GM18508 (cell line): ENCODE measurements around the gene DDX49.
"Not testable (repeated sequence)": the region's sequence is repeated elsewhere in the genome, so short reads cannot be mapped to it uniquely, and the experiment has no call there.

ENCODE experiments used
- ATAC-seq: cut with Tn5 transposase; IDR thresholded peaks from one replicate; pipeline ENCODE4 v1.9.1; 2021; ENCODE audit warnings: moderate number of reproducible peaks; ENCODE audit not compliant: insufficient read depth, unreplicated experiment

Gene DDX49

GRCh38 chr19:18908917-18909619 lies 10.4 kb upstream of the DDX49 start:
- no peak for ATAC-seq

- no peak for ATAC-seq
Observed at GRCh38 chr19:18910010-18910409, 9.5 kb upstream of the DDX49 start.

- no peak for ATAC-seq
Observed at GRCh38 chr19:18910801-18911436, 8.6 kb upstream of the DDX49 start.

GRCh38 chr19:18912933-18913332 lies 6.6 kb upstream of the DDX49 start:
- no peak for ATAC-seq

- ATAC-seq = no peak
Observed at GRCh38 chr19:18913466-18913865, 6.0 kb upstream of the DDX49 start.

- ATAC-seq = no peak
Observed at GRCh38 chr19:18915639-18916038, 3.9 kb upstream of the DDX49 start.

GRCh38 chr19:18917593-18917992 lies 1.9 kb upstream of the DDX49 start:
- not testable (repeated sequence) for ATAC-seq

GRCh38 chr19:18919900-18920214 lies 342 bp downstream of the DDX49 start:
- no peak for ATAC-seq

GRCh38 chr19:18920400-18920799 lies 885 bp downstream of the DDX49 start:
- ATAC-seq = no peak

- ATAC-seq = no peak
Observed at GRCh38 chr19:18921593-18921992, 2.1 kb downstream of the DDX49 start.

- no peak for ATAC-seq
Observed at GRCh38 chr19:18922228-18922985, 2.9 kb downstream of the DDX49 start.

- ATAC-seq = no peak
Observed at GRCh38 chr19:18924684-18925213, 5.2 kb downstream of the DDX49 start.

- ATAC-seq = no peak
Observed at GRCh38 chr19:18928018-18928805, 8.7 kb downstream of the DDX49 start.

- ATAC-seq = no peak
Observed at GRCh38 chr19:18929311-18929710, 9.8 kb downstream of the DDX49 start.

- ATAC-seq = no peak
Observed at GRCh38 chr19:18931316-18932162, 12.0 kb downstream of the DDX49 start.

GRCh38 chr19:18932216-18932841 lies 12.8 kb downstream of the DDX49 start:
- no peak for ATAC-seq

GRCh38 chr19:18933297-18933696 lies 13.8 kb downstream of the DDX49 start:
- no peak for ATAC-seq

GRCh38 chr19:18939163-18939562 lies 19.6 kb downstream of the DDX49 start:
- no peak for ATAC-seq
